Cardiac muscle cell (in vitro differentiated cells and primary cell): ENCODE measurements around the gene JMY. TPM values are rescaled to one million over a fixed set of nuclear protein-coding genes. Genes with fewer than 3 reads are reported as not detected.

ENCODE experiments used
- DNase-seq, 2 donors: peaks; one replicate each; pipeline versions ENCODE4 v3.0.0 to v3.0.0-alpha.2; 2010 to 2017; ENCODE audit warnings: low read depth in 1 of 2, low spot score in 1 of 2
- H3K27ac ChIP-seq: fragments of 200-600 bp; sonication (generic); 2 replicates; pipeline ENCODE4 v1.5.1; 2016
- H3K27me3 ChIP-seq: fragments of 200-600 bp; sonication (generic); 2 replicates; pipeline ENCODE4 v1.6.0; 2016; ENCODE audit warnings: control low read depth
- H3K36me3 ChIP-seq: fragments of 200-600 bp; sonication (generic); 2 replicates; pipeline ENCODE4 v1.5.1; 2016; ENCODE audit warnings: control low read depth
- H3K4me1 ChIP-seq: fragments of 200-600 bp; sonication (generic); 2 replicates; pipeline ENCODE4 v1.8.1; 2017; ENCODE audit warnings: low read depth, mild to moderate bottlenecking, mixed run types
- H3K4me3 ChIP-seq: fragments of 200-600 bp; sonication (generic); 2 replicates; pipeline ENCODE4 v1.5.1; 2016; ENCODE audit warnings: mild to moderate bottlenecking
- H3K9me3 ChIP-seq: fragments of 200-600 bp; sonication (generic); 2 replicates; pipeline ENCODE4 v1.5.1; 2017; ENCODE audit warnings: low read depth, mild to moderate bottlenecking, control low read depth
- CTCF ChIP-seq: IDR thresholded peaks from 2 replicates; pipeline ENCODE4 v1.5.1; 2012; ENCODE audit warnings: low read depth, mild to moderate bottlenecking, low read length
- polyA plus RNA-seq: library from polyadenylated mRNA; unstranded; fragments of >200 nt; fragmentation: Nextera tagmentation; extraction: Ambion mirVana; gene quantifications from 2 replicates; pipeline ENCODE4 v1.2.1, GENCODE V29; 2016
- total RNA-seq: library from RNA; depleted of rRNA; stranded (reverse); fragments of >200 nt; gene quantifications from 2 replicates; pipeline ENCODE4 v1.2.3, GENCODE V29; 2016

Gene JMY
- total and polyA plus RNA-seq, 2 experiments from 2014 or later: 6.3 to 23.0 TPM

- no peaks in the 10 kb centered on the region for H3K36me3 ChIP-seq
- H3K9me3 ChIP-seq: no peaks in the 10 kb centered on the region
- H3K4me3 ChIP-seq: no peak overlapping the region
- H3K4me1 ChIP-seq: no peaks in the 10 kb centered on the region
- peak; percentile 77 for TF ChIP-seq CTCF
- no peak overlapping the region for H3K27ac ChIP-seq
- H3K27me3 ChIP-seq: no peaks in the 10 kb centered on the region
- peak; percentile 55 to 70 for DNase-seq
These were observed 20.0 kb downstream of the JMY start for GRCh38 chr5:79255786-79256557.

DNA sequence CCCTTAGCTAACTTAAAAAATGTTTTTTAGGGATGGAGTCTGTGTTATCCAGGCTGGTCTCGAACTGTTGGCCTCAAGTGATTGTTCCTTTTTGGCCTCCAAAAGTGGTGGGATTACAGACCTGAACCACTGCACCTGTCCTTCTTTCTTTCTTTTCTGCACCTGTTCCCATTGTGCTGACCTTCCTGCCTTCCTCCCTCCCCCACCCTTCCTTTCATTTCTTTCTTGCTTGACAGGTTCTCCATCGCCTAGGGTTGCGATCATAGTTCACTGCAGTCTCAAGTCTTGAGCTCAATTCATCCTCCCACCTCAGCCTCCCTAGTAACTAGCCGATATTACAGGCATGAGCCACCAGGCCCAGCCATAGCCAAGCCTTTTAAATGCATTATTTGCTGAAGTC, 20.6 kb downstream of the JMY start:
- H3K27ac ChIP-seq: no peak overlapping the region
- no peaks in the 10 kb centered on the region for H3K4me1 ChIP-seq
- no peaks in the 10 kb centered on the region for H3K9me3 ChIP-seq
- no peak for TF ChIP-seq CTCF
- no peaks in the 10 kb centered on the region for H3K36me3 ChIP-seq
- no peaks in the 10 kb centered on the region for H3K27me3 ChIP-seq
- no peak for DNase-seq
- no peak overlapping the region for H3K4me3 ChIP-seq

GRCh38 chr5:79257314-79257713, 21.4 kb downstream of the JMY start:
- no peak for DNase-seq
- no peaks in the 10 kb centered on the region for H3K27me3 ChIP-seq
- no peaks in the 10 kb centered on the region for H3K4me1 ChIP-seq
- no peak overlapping the region for H3K27ac ChIP-seq
- no peaks in the 10 kb centered on the region for H3K9me3 ChIP-seq
- TF ChIP-seq CTCF: no peak
- H3K36me3 ChIP-seq: no peaks in the 10 kb centered on the region
- H3K4me3 ChIP-seq: no peak overlapping the region

DNA sequence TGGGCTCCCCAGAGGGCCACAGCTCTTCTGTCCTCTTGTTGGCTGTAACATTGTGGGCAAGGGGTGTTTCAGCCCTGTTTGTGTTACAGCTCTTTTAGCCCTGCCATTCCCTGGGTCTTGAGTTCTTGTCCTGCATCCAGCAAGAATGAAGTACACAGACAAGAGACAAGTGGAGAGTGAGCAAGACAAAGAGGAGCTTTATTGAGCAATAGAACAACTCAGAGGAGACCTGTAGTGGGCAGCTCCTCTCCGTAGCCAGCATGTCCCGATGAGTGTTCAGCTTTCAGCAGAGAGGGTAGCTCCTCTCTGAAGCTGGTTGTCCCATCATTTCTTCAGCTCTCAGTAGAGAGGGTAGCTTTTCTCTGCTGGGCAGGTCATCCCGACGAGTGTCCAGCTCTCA, 22.9 kb downstream of the JMY start:
- Histone ChIP-seq H3K4me3 (no peak overlapping the region), H3K27me3 (no peaks in the 10 kb centered on the region), H3K9me3 (no peaks in the 10 kb centered on the region), H3K27ac (no peak overlapping the region), H3K36me3 (no peaks in the 10 kb centered on the region), H3K4me1 (no peaks in the 10 kb centered on the region)
- DNase-seq: no peak
- TF ChIP-seq CTCF: no peak

DNA sequence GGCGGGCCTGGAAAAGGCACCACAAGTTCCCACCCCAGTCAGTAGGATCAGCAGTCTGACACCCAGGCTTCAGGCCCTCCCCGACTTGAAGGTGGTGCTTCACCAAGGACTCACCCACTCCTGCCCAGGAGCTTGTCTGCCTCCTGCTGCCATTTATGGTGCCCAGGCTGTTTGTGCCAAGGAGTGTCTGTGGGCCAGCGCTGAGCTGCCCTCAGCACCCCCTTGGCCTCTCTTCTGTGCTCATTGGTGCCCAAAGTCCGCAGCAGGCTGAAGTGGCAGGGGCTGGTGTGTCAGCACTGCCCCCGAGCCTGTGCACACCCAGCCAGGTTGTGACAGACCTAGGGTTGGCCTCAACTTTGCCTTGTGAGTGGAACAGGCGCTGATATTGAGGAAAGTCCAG, 23.5 kb downstream of the JMY start:
- no peak overlapping the region for H3K4me3 ChIP-seq
- H3K4me1 ChIP-seq: no peaks in the 10 kb centered on the region
- no peak for TF ChIP-seq CTCF
- H3K27me3 ChIP-seq: no peaks in the 10 kb centered on the region
- H3K36me3 ChIP-seq: no peaks in the 10 kb centered on the region
- H3K9me3 ChIP-seq: no peaks in the 10 kb centered on the region
- no peak overlapping the region for H3K27ac ChIP-seq
- no peak for DNase-seq

GRCh38 chr5:79259810-79260209, 23.9 kb downstream of the JMY start:
- DNase-seq: no peak
- Histone ChIP-seq H3K4me1 (no peaks in the 10 kb centered on the region), H3K9me3 (no peaks in the 10 kb centered on the region), H3K36me3 (no peaks in the 10 kb centered on the region), H3K27me3 (no peaks in the 10 kb centered on the region), H3K27ac (no peak overlapping the region), H3K4me3 (no peak overlapping the region)
- TF ChIP-seq CTCF: no peak
